A673 (cell line): ENCODE data around the gene LEAP2.

ENCODE experiments used
- EZH2 ChIP-seq: fragments of 200-600 bp; sonication (generic); IDR thresholded peaks from 2 replicates; pipeline ENCODE4 v1.6.1; 2017; ENCODE audit warnings: borderline replicate concordance, low read depth, mild to moderate bottlenecking, mixed read lengths, antibody characterized with exemption, low read length; ENCODE audit not compliant: poor library complexity, severe bottlenecking
- TF ChIP-seq, protein P1 (sequence below): fragments of 300-800, 200-600 bp; sonication (generic); conservative IDR thresholded peaks from 2 replicates; pipeline ENCODE4 v1.5.1; 2017; ENCODE audit warnings: low read depth, mild to moderate bottlenecking, antibody characterized with exemption, low read length, moderate library complexity, mixed read lengths

DNA sequence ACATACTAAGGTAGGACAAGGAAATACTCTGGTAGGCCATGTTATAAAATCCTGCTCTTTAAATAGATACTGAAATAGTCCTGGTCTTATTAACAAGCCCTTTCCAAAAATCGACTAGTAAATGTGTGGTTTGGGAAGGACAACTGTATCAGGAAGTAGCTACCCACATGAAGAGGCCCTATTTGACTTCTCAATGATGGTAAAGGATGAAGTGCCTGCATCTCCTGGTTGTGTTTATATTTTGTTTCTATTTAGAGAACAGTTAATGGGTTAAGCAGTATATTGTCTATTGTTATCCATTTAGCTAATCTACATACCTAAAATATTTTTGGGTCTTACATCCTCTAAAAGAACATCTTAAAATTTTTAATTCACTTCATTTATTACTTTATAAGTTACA lies 19.7 kb upstream of the LEAP2 start:
- TF ChIP-seq, protein P1, sequence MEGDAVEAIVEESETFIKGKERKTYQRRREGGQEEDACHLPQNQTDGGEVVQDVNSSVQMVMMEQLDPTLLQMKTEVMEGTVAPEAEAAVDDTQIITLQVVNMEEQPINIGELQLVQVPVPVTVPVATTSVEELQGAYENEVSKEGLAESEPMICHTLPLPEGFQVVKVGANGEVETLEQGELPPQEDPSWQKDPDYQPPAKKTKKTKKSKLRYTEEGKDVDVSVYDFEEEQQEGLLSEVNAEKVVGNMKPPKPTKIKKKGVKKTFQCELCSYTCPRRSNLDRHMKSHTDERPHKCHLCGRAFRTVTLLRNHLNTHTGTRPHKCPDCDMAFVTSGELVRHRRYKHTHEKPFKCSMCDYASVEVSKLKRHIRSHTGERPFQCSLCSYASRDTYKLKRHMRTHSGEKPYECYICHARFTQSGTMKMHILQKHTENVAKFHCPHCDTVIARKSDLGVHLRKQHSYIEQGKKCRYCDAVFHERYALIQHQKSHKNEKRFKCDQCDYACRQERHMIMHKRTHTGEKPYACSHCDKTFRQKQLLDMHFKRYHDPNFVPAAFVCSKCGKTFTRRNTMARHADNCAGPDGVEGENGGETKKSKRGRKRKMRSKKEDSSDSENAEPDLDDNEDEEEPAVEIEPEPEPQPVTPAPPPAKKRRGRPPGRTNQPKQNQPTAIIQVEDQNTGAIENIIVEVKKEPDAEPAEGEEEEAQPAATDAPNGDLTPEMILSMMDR, result no peak
- TF ChIP-seq EZH2, result no peak
